HepG2 (cell line): ENCODE measurements around the gene PRKACA. TPM values are rescaled to one million over a fixed set of nuclear protein-coding genes. Genes with fewer than 3 reads are reported as not detected.

Experiments used
- AKAP8 ChIP-seq: sonication (generic); formaldehyde crosslinking; IDR thresholded peaks from 2 replicates; pipeline ENCODE4 v1.5.1; 2020; ENCODE audit warnings: mild to moderate bottlenecking, missing genetic modification reagents
- CHCHD3 ChIP-seq: sonication (generic); formaldehyde crosslinking; IDR thresholded peaks from 2 replicates; pipeline ENCODE4 v1.8.0; 2022; ENCODE audit warnings: mild to moderate bottlenecking, missing genetic modification reagents, moderate library complexity
- E2F2 ChIP-seq: sonication (generic); formaldehyde crosslinking; IDR thresholded peaks from 2 replicates; pipeline ENCODE4 v1.4.0; 2020; ENCODE audit warnings: missing genetic modification reagents, borderline replicate concordance
- ETS1 ChIP-seq: sonication (generic); formaldehyde crosslinking; IDR thresholded peaks from 2 replicates; pipeline ENCODE4 v1.4.0; 2020; ENCODE audit warnings: missing genetic modification reagents
- FOXK2 ChIP-seq: fragments of 450-650 bp; IDR thresholded peaks from 2 replicates; pipeline ENCODE4 v1.6.1; 2016
- HES4 ChIP-seq: sonication (generic); formaldehyde crosslinking; IDR thresholded peaks from 2 replicates; pipeline ENCODE4 v1.9.0; 2021; ENCODE audit warnings: mild to moderate bottlenecking, missing genetic modification reagents, borderline replicate concordance
- KMT2B ChIP-seq: IDR thresholded peaks from 2 replicates; pipeline ENCODE4 v1.6.1; 2016; ENCODE audit warnings: missing genetic modification reagents, missing compliant biosample characterization
- MEIS2 ChIP-seq: sonication (generic); formaldehyde crosslinking; IDR thresholded peaks from 2 replicates; pipeline ENCODE4 v1.9.0; 2021; ENCODE audit warnings: mild to moderate bottlenecking, missing genetic modification reagents
- NRL ChIP-seq: sonication (generic); formaldehyde crosslinking; IDR thresholded peaks from 2 replicates; pipeline ENCODE4 v1.5.0; 2020; ENCODE audit warnings: missing genetic modification reagents, mild to moderate bottlenecking, moderate library complexity, borderline replicate concordance
- PITX1 ChIP-seq: sonication (generic); formaldehyde crosslinking; IDR thresholded peaks from 2 replicates; pipeline ENCODE4 v1.5.1; 2020; ENCODE audit warnings: mild to moderate bottlenecking, missing genetic modification reagents
- POLR2A ChIP-seq, 2 experiments: IDR thresholded peaks; 2 replicates each; pipeline ENCODE4 v1.6.1; 2011; ENCODE audit warnings: low read depth in 2 of 2, low read length in 2 of 2, mild to moderate bottlenecking in 1 of 2, moderate library complexity in 1 of 2; ENCODE audit not compliant: insufficient read depth in 1 of 2
- POLR2G ChIP-seq: fragments of 200-400 bp; formaldehyde crosslinking; IDR thresholded peaks from 2 replicates; pipeline ENCODE4 v1.6.1; 2018; ENCODE audit warnings: mild to moderate bottlenecking, low read depth, low read length, moderate library complexity
- RAD21 ChIP-seq: fragments of 450-650 bp; formaldehyde crosslinking; IDR thresholded peaks from 2 replicates; pipeline ENCODE4 v1.5.0; 2020; ENCODE audit warnings: mild to moderate bottlenecking
- SMAD3 ChIP-seq: sonication (generic); formaldehyde crosslinking; IDR thresholded peaks from 2 replicates; pipeline ENCODE4 v1.4.0; 2020; ENCODE audit warnings: missing genetic modification reagents
- SMYD3 ChIP-seq: sonication (generic); formaldehyde crosslinking; IDR thresholded peaks from 2 replicates; pipeline ENCODE4 v1.8.1; 2023; ENCODE audit warnings: mild to moderate bottlenecking, missing genetic modification reagents
- STAG1 ChIP-seq: sonication (generic); formaldehyde crosslinking; IDR thresholded peaks from 2 replicates; pipeline ENCODE4 v1.4.0; 2020; ENCODE audit warnings: missing genetic modification reagents
- USF2 ChIP-seq, 2 experiments: sonication (generic) in 1 of 2; formaldehyde crosslinking in 1 of 2; IDR thresholded peaks; 2 replicates each; pipeline versions ENCODE4 v1.5.1 to v1.6.1; 2011 to 2020; ENCODE audit warnings: borderline replicate concordance in 1 of 2, low read depth in 1 of 2, low read length in 1 of 2, mild to moderate bottlenecking in 1 of 2, missing genetic modification reagents in 1 of 2, moderate library complexity in 1 of 2
- ZNF264 ChIP-seq: sonication (generic); formaldehyde crosslinking; IDR thresholded peaks from 2 replicates; pipeline ENCODE4 v1.4.0; 2020; ENCODE audit warnings: missing genetic modification reagents
- ZNF317 ChIP-seq: sonication (generic); formaldehyde crosslinking; IDR thresholded peaks from 2 replicates; pipeline ENCODE4 v1.5.0; 2020; ENCODE audit warnings: mild to moderate bottlenecking, missing genetic modification reagents
- ZNF430 ChIP-seq: sonication (generic); formaldehyde crosslinking; IDR thresholded peaks from 2 replicates; pipeline ENCODE4 v1.9.0; 2021; ENCODE audit warnings: mild to moderate bottlenecking, missing genetic modification reagents
- ZNF496 ChIP-seq: sonication (generic); formaldehyde crosslinking; IDR thresholded peaks from 2 replicates; pipeline ENCODE4 v1.8.1; 2023; ENCODE audit warnings: mild to moderate bottlenecking, moderate library complexity, missing genetic modification reagents; ENCODE audit not compliant: insufficient replicate concordance
- ZNF552 ChIP-seq: sonication (generic); formaldehyde crosslinking; IDR thresholded peaks from 2 replicates; pipeline ENCODE4 v1.9.0; 2022; ENCODE audit warnings: missing genetic modification reagents, mild to moderate bottlenecking, borderline replicate concordance
- ZNF614 ChIP-seq: IDR thresholded peaks from 2 replicates; pipeline ENCODE4 v1.6.1; 2018; ENCODE audit warnings: missing biosample characterization, missing genetic modification reagents, inconsistent platforms, borderline replicate concordance
- ZNF678 ChIP-seq: sonication (generic); formaldehyde crosslinking; IDR thresholded peaks from 2 replicates; pipeline ENCODE4 v1.4.0; 2020; ENCODE audit warnings: mild to moderate bottlenecking, missing genetic modification reagents
- ZNF780A ChIP-seq: sonication (generic); formaldehyde crosslinking; IDR thresholded peaks from 2 replicates; pipeline ENCODE4 v1.8.0; 2022; ENCODE audit warnings: mild to moderate bottlenecking, missing genetic modification reagents, moderate library complexity
- polyA plus RNA-seq, 8 experiments: library from polyadenylated mRNA; depleted of rRNA in 3 of 8; stranded (reverse) in 7 of 8; unstranded in 1 of 8; fragments of >200 nt; fragmentation: Illumina TruSeq in 4 of 8; extraction: Trizol in 4 of 8; gene quantifications; 2 replicates each; pipeline versions ENCODE4 v1.2.1 to v1.2.3, GENCODE V29; 2011 to 2016; ENCODE audit warnings: low read depth in 4 of 8, missing spikeins in 1 of 8, mixed read lengths in 1 of 8; ENCODE audit not compliant: insufficient read depth in 1 of 8
- total RNA-seq, 5 experiments: library from RNA; depleted of rRNA; stranded (reverse); fragments of >200 nt; fragmentation: Illumina TruSeq; extraction: Trizol; gene quantifications; 2 replicates each; pipeline ENCODE4 v1.2.3, GENCODE V29; 2016; ENCODE audit warnings: low read depth in 1 of 5

PRKACA gene
- total and polyA plus RNA-seq, 2 of the 13 experiments (the other 11 are each of a cell fraction or from before 2014, with no cell fraction given) = 11.0 to 18.2 TPM

- TF ChIP-seq ZNF780A (CRISPR knock-in tag) = peak; percentile 86
- TF ChIP-seq ZNF317 = peak; percentile 11; the same call in 1 of the 2 replicates
- TF ChIP-seq SMYD3 = peak; percentile 83
- TF ChIP-seq ZNF678 (CRISPR knock-in tag) = no peak
- peak; percentile 77 for TF ChIP-seq STAG1 (CRISPR knock-in tag)
- peak; percentile 86 for TF ChIP-seq FOXK2
- TF ChIP-seq ZNF614 = no peak
- no peak for TF ChIP-seq ZNF552 (CRISPR knock-in tag)
- peak; percentile 87; the same call in 1 of the 2 replicates for TF ChIP-seq HES4 (CRISPR knock-in tag)
- TF ChIP-seq POLR2G = peak; percentile 79
- peak; percentile 48; the same call in 1 of the 2 replicates for TF ChIP-seq PITX1 (CRISPR knock-in tag)
- TF ChIP-seq POLR2A (IDR thresholded peaks at IDR 0.05; ENCODE audit: insufficient read depth in 1 of 2, low read depth in 2 of 2, low read length in 2 of 2) = peak; percentile 93 to 98
- TF ChIP-seq USF2 (IDR thresholded peaks at IDR 0.05; ENCODE audit: low read depth, low read length) = no peak
- TF ChIP-seq USF2 (CRISPR knock-in tag; IDR thresholded peaks at IDR 0.05; ENCODE audit: borderline replicate concordance) = no peak
- TF ChIP-seq SMAD3 = peak; percentile 21; the same call in 1 of the 2 replicates
- TF ChIP-seq KMT2B (CRISPR knock-in tag) = peak; percentile 40; the same call in 1 of the 2 replicates
- no peak for TF ChIP-seq ETS1 (CRISPR knock-in tag)
- peak; percentile 39; the same call in 1 of the 2 replicates for TF ChIP-seq ZNF430 (CRISPR knock-in tag)
- TF ChIP-seq ZNF264 (CRISPR knock-in tag) = no peak
- TF ChIP-seq E2F2 (CRISPR knock-in tag) = peak; percentile 54; the same call in 1 of the 2 replicates
- 0 out of 2 replicates have a peak, but pooled peaks have one; percentile 44 for TF ChIP-seq AKAP8 (CRISPR knock-in tag)
- peak; percentile 66; the same call in 1 of the 2 replicates for TF ChIP-seq MEIS2 (CRISPR knock-in tag)
- TF ChIP-seq RAD21 = peak; percentile 89
- peak; percentile 46; the same call in 1 of the 2 replicates for TF ChIP-seq NRL (CRISPR knock-in tag)
- 0 out of 2 replicates have a peak, but pooled peaks have one; percentile 23 for TF ChIP-seq CHCHD3 (CRISPR knock-in tag)
- no peak for TF ChIP-seq ZNF496 (CRISPR knock-in tag)
Observed at GRCh38 chr19:14136509-14137281, 19.1 kb upstream of the PRKACA start, which contains the start of gene ASF1B (continued).
